Esophagus (tissue), 2 donors: ENCODE measurements around the gene AGBL5. TPM values are rescaled to one million over a fixed set of nuclear protein-coding genes. Genes with fewer than 3 reads are reported as not detected.
"Not testable (repeated sequence)": the region's sequence is repeated elsewhere in the genome, so short reads cannot be mapped to it uniquely, and the experiment has no call there.

ENCODE experiments used
- H3K27ac ChIP-seq, 2 donors: one replicate each; pipeline ENCODE4 v1.5.1; 2013; ENCODE audit warnings: low read depth in 2 of 2, mild to moderate bottlenecking in 2 of 2, inconsistent platforms in 1 of 2, low read length in 1 of 2, moderate library complexity in 1 of 2
- H3K27me3 ChIP-seq, 2 donors: one replicate each; pipeline ENCODE4 v1.6.1; 2013; ENCODE audit warnings: low read length in 2 of 2, control low read depth in 1 of 2, mild to moderate bottlenecking in 1 of 2; ENCODE audit not compliant: insufficient read depth in 2 of 2, control insufficient read depth in 1 of 2
- H3K36me3 ChIP-seq, 2 donors: one replicate each; pipeline ENCODE4 v1.6.1; 2013; ENCODE audit warnings: low read length in 1 of 2; ENCODE audit not compliant: control insufficient read depth in 2 of 2, insufficient read depth in 2 of 2
- H3K4me1 ChIP-seq, 2 donors: one replicate each; pipeline ENCODE4 v1.6.1; 2013; ENCODE audit warnings: low read length in 1 of 2; ENCODE audit not compliant: control insufficient read depth in 2 of 2, insufficient read depth in 2 of 2
- H3K4me3 ChIP-seq, 2 donors: one replicate each; pipeline ENCODE4 v1.5.1; 2013; ENCODE audit warnings: low read length in 2 of 2, mild to moderate bottlenecking in 2 of 2, low read depth in 1 of 2, moderate library complexity in 1 of 2
- H3K9me3 ChIP-seq, 2 donors: one replicate each; pipeline ENCODE4 v1.6.1; 2013; ENCODE audit warnings: mild to moderate bottlenecking in 2 of 2, low read depth in 1 of 2, low read length in 1 of 2, moderate library complexity in 1 of 2; ENCODE audit not compliant: control insufficient read depth in 2 of 2, insufficient read depth in 1 of 2
- WGBS, 2 donors: extraction: QIAGEN DNeasy Blood & Tissue Kit; methylation state at CpG; one replicate each; pipeline ENCODE4 v1.1.7; 2013; 5-methylcytosine and 5-hydroxymethylcytosine counted together
- polyA plus RNA-seq, 2 donors: library from polyadenylated mRNA; stranded (reverse); fragments of 200-250 nt; gene quantifications; one replicate each; pipeline ENCODE4 v1.2.3, GENCODE V29; 2013
- donor health status: healthy with polysubstance abuse.
- donor health status: Bipolar disorder and iron deficiency.

The AGBL5 gene
- polyA plus RNA-seq, 2 donors, result 7.6 to 10.6 TPM

DNA sequence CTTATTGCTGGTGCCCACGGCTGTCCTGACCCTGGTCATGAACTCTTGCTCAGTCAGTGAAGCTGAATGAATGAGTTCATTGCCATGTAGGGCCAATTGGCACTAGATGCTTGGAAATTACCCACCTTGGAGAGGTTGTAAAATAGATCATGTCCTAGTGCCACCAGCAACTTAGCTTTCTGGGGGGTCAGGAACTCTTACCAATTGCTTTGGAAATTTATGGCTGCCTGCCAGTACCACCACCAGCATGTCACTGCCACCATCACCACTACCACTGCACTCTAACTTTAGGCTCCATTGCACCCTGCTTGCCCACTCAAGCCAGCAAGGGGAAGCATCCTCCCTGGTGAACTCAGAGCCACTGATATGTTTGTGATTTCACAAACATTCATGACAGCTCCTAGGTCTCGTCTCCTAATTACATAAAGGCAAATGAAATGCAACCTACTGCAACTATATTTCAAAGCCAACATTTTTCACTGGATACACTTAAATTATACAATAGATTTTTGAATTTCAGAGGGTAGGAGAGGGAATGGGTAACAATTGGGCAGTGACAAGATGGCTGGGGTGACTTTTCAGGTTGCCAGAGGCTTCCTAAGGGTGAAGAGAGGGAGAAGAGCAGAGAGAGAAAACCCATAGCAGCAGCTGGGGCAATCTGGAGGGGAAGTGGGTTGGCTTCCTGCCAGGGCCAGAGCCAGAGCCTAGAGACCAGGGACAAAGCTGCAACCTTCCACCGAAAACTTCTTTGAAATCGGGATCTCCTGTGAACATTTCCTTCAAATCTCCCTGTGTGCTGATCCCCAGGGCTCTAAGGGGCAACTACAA is 23.5 kb downstream of the AGBL5 start:
- 57 to 63% methylated on average over 4 of the region's 4 CpGs for WGBS, 2 donors
- H3K9me3 ChIP-seq, result no peaks in the 10 kb centered on the region
- no peak overlapping the region for H3K4me3 ChIP-seq
- peaks cover 2 to 3% of the 10 kb centered on the region in 2 donors for H3K4me1 ChIP-seq
- no peaks in the 10 kb centered on the region for H3K36me3 ChIP-seq
- peak overlapping the region in 1 of 2 donors; percentile 36 for H3K27ac ChIP-seq
- H3K27me3 ChIP-seq, result no peaks in the 10 kb centered on the region

DNA sequence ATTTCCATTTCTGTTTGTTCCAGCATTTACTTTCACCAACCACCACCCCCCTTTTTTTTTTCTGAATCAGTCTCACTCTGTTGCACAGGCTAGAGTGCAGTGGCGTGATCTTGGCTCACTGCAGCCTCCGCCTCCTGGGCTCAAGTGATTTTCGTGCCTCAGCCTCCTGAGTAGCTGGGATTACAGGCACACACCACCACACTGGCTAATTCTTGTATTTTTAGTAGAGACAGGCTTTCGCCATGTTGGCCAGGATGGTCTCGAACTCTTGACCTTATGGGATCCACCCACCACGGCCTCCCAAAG is 24.1 kb downstream of the AGBL5 start:
- H3K27me3 ChIP-seq, H3K4me1 ChIP-seq, H3K4me3 ChIP-seq, H3K36me3 ChIP-seq, H3K27ac ChIP-seq, H3K9me3 ChIP-seq: not testable (repeated sequence)
- 78 to 85% methylated on average over 6 of the region's 6 CpGs for WGBS, 2 donors

DNA sequence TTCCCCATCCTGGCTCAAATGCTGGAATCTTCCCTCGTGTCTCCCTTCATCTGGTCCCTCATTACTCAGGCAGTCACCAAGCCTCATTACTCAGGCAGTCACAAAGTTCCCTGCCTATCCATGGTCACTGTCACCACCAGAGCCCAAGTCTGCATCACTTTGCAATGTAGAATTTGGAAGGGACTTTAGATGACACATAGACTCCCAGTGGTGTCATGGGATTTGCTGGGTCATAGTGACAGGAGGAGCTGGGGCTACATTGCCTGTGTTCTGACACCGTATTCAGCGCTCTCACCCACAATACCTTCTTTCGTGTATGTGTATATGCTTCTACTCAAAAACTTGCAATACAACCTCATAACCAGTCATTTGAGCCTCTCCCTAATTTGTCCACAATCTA is 24.9 kb downstream of the AGBL5 start:
- WGBS, 2 donors, result 80 to 82% methylated on average over 4 of the region's 4 CpGs
- no peak overlapping the region for H3K4me3 ChIP-seq
- H3K27ac ChIP-seq, result no peak overlapping the region
- peaks cover 2 to 5% of the 10 kb centered on the region in 2 donors for H3K4me1 ChIP-seq
- no peaks in the 10 kb centered on the region for H3K36me3 ChIP-seq
- H3K9me3 ChIP-seq, result no peaks in the 10 kb centered on the region
- no peaks in the 10 kb centered on the region for H3K27me3 ChIP-seq

GRCh38 chr2:27077231-27077630 is 25.8 kb downstream of the AGBL5 start:
- WGBS, 2 donors, result 64 to 70% methylated on average over 7 of the region's 7 CpGs
- peak overlapping the region in 1 of 2 donors; percentile 40 for H3K27ac ChIP-seq
- peaks cover 2 to 8% of the 10 kb centered on the region in 2 donors for H3K4me1 ChIP-seq

GRCh38 chr2:27078267-27079194 is 27.1 kb downstream of the AGBL5 start, which contains the start of gene EMILIN1:
EMILIN1 (plus strand) TSS chr2:27078615; CDS start chr2:27079066, 451 bp downstream.
- Histone ChIP-seq H3K36me3 (no peaks in the 10 kb centered on the region), H3K27ac (peak within 1 kb of the TSS; percentile 79 to 85), H3K4me1 (peaks cover 2 to 8% of the 10 kb centered on the region in 2 donors), H3K27me3 (no peaks in the 10 kb centered on the region), H3K9me3 (no peaks in the 10 kb centered on the region), H3K4me3 (peak within 1 kb of the TSS; percentile 13 to 44)
- 46 to 49% methylated on average over 34 to 41 of the region's 41 CpGs for WGBS, 2 donors

More at GRCh38 chr2:27077231-27077630, 25.8 kb downstream of the AGBL5 start:
- H3K9me3 ChIP-seq, result no peaks in the 10 kb centered on the region
- H3K4me3 ChIP-seq, result no peak overlapping the region
- H3K36me3 ChIP-seq, result no peaks in the 10 kb centered on the region
- no peaks in the 10 kb centered on the region for H3K27me3 ChIP-seq

GRCh38 chr2:27079233-27080139 is 28.0 kb downstream of the AGBL5 start:
- WGBS, 2 donors, result 62 to 64% methylated on average over 14 of the region's 14 CpGs
- no peaks in the 10 kb centered on the region for H3K9me3 ChIP-seq
- no peaks in the 10 kb centered on the region for H3K36me3 ChIP-seq
- peak overlapping the region; percentile 13 to 44 for H3K4me3 ChIP-seq
- H3K27ac ChIP-seq, result peak overlapping the region; percentile 79 to 85
- no peaks in the 10 kb centered on the region for H3K27me3 ChIP-seq
- H3K4me1 ChIP-seq, result peaks cover 0 to 8% of the 10 kb centered on the region in 2 donors

- H3K27ac ChIP-seq, result peak overlapping the region; percentile 47 to 48
- peaks cover 0 to 8% of the 10 kb centered on the region in 2 donors for H3K4me1 ChIP-seq
- 70 to 75% methylated on average over 7 of the region's 7 CpGs for WGBS, 2 donors
- H3K4me3 ChIP-seq, result peak overlapping the region; percentile 10 to 13
- no peaks in the 10 kb centered on the region for H3K9me3 ChIP-seq
- H3K27me3 ChIP-seq, result no peaks in the 10 kb centered on the region
- H3K36me3 ChIP-seq, result no peaks in the 10 kb centered on the region
Observed at GRCh38 chr2:27080140-27080469, 28.6 kb downstream of the AGBL5 start.

- WGBS, 2 donors, result 77 to 87% methylated on average over 14 of the region's 14 CpGs
- H3K4me3 ChIP-seq, result peak overlapping the region; percentile 6 to 13
- no peaks in the 10 kb centered on the region for H3K9me3 ChIP-seq
- H3K36me3 ChIP-seq, result no peaks in the 10 kb centered on the region
- H3K27ac ChIP-seq, result peak overlapping the region; percentile 47 to 62
- no peaks in the 10 kb centered on the region for H3K27me3 ChIP-seq
- H3K4me1 ChIP-seq, result peaks cover 0 to 9% of the 10 kb centered on the region in 2 donors
Observed at GRCh38 chr2:27080603-27080936, 29.1 kb downstream of the AGBL5 start.
